SK-N-SH treated with all-trans-retinoic acid at 6 μM for 48 hours (cell line): Measurements from ENCODE around the gene PRKRIP1.

Experiments used
- ARNTL ChIP-seq: fragments of 450-650 bp; formaldehyde crosslinking; IDR thresholded peaks from 2 replicates; pipeline ENCODE4 v1.5.0; 2020; ENCODE audit warnings: low read depth, mild to moderate bottlenecking, moderate library complexity, borderline replicate concordance
- GLIS3 ChIP-seq: fragments of 250-450 bp; sonication (Bioruptor Pico); IDR thresholded peaks from 2 replicates; pipeline ENCODE4 v1.5.0; 2020; ENCODE audit warnings: mild to moderate bottlenecking, moderate library complexity
- ZFP30 ChIP-seq: fragments of 450-650 bp; formaldehyde crosslinking; IDR thresholded peaks from 2 replicates; pipeline ENCODE4 v1.5.0; 2022; ENCODE audit warnings: mild to moderate bottlenecking, moderate library complexity
- ZNF8 ChIP-seq: fragments of 450-650 bp; formaldehyde crosslinking; IDR thresholded peaks from 2 replicates; pipeline ENCODE4 v1.5.0; 2020; ENCODE audit warnings: mild to moderate bottlenecking, moderate library complexity

DNA sequence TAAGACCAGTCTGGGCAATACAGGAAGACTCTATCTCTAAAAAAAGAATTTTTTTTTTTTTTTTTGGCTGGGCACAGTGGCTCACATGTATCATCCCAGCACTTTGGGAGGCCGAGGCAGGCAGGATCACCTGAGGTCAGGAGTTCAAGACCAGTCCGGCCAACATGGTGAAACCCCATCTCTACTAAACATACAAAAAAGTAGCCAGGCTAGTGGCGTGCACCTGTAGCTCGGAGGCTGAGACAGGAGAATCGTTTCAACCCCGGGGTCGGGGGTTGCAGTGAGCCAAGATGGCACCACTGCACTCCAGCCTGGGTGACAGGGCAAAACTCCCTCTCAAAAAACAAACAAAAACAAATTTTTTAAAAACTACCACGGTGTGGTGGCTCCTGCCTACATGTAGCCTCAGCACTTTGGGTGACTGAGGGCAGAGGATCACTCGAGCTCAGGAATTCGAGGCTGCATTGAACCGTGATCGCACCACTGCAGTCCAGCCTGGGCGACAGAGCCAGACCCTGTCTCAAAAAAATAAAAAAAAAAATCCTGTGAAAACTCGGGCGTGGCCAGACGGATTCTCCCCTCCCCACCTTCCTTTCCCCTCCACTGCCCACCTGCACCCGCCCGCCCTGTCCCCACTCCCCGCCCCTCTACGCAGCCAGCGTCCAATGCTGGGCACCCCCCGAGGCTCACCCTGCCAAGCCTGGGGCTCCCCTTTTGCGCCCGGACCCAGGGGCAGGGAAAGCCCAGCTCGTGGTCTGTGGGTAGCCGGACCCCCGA is 36.5 kb downstream of the PRKRIP1 start:
- TF ChIP-seq GLIS3 (CRISPR knock-in tag) = no peak
- no peak for TF ChIP-seq ZFP30 (CRISPR knock-in tag)
- no peak for TF ChIP-seq ZNF8 (CRISPR knock-in tag)
- TF ChIP-seq ARNTL (CRISPR knock-in tag) = no peak
